HepG2 (cell line): ENCODE measurements around the gene MAP2K7. TPM values are rescaled to one million over a fixed set of nuclear protein-coding genes. Genes with fewer than 3 reads are reported as not detected.

Experiments
- ATF7-NPFF ChIP-seq: sonication (generic); formaldehyde crosslinking; IDR thresholded peaks from 2 replicates; pipeline ENCODE4 v1.8.1; 2023; ENCODE audit warnings: mild to moderate bottlenecking, low read depth, missing genetic modification reagents, moderate library complexity
- KAT8 ChIP-seq: IDR thresholded peaks from 2 replicates; pipeline ENCODE4 v1.6.1; 2016; ENCODE audit warnings: missing genetic modification reagents, missing compliant biosample characterization
- KDM5A ChIP-seq: fragments of 200-600 bp; sonication (generic); IDR thresholded peaks from 2 replicates; pipeline ENCODE4 v1.7.0; 2018; ENCODE audit warnings: antibody characterized with exemption, mild to moderate bottlenecking, low read length, borderline replicate concordance
- KLF16 ChIP-seq, 2 experiments: sonication (generic) in 1 of 2; formaldehyde crosslinking in 1 of 2; IDR thresholded peaks; 2 replicates each; pipeline versions ENCODE4 v1.6.1 to v1.8.0; 2016 to 2023; ENCODE audit warnings: missing genetic modification reagents in 2 of 2, missing compliant biosample characterization in 1 of 2
- MAF1 ChIP-seq: sonication (generic); formaldehyde crosslinking; IDR thresholded peaks from 2 replicates; pipeline ENCODE4 v1.5.0; 2020; ENCODE audit warnings: missing genetic modification reagents, borderline replicate concordance
- MIER2 ChIP-seq: IDR thresholded peaks from 2 replicates; pipeline ENCODE4 v1.6.1; 2016; ENCODE audit warnings: missing biosample characterization, missing genetic modification reagents
- MXI1 ChIP-seq: IDR thresholded peaks from 3 replicates; pipeline ENCODE4 v1.6.1; 2012; ENCODE audit warnings: low read depth, low read length, inconsistent platforms, borderline replicate concordance
- NFE2L1 ChIP-seq: sonication (generic); formaldehyde crosslinking; IDR thresholded peaks from 2 replicates; pipeline ENCODE4 v1.4.0; 2020; ENCODE audit warnings: missing genetic modification reagents, mild to moderate bottlenecking, borderline replicate concordance
- SP5 ChIP-seq: IDR thresholded peaks from 2 replicates; pipeline ENCODE4 v1.6.1; 2016; ENCODE audit warnings: low read depth, borderline replicate concordance
- TAF15 ChIP-seq: fragments of 200-400 bp; formaldehyde crosslinking; IDR thresholded peaks from one replicate; pipeline ENCODE4 v1.6.1; 2018; ENCODE audit warnings: mild to moderate bottlenecking, low read depth, low read length; ENCODE audit not compliant: poor library complexity, severe bottlenecking
- ZFP36L1 ChIP-seq: sonication (generic); formaldehyde crosslinking; IDR thresholded peaks from 2 replicates; pipeline ENCODE4 v1.8.0; 2022; ENCODE audit warnings: mild to moderate bottlenecking, missing genetic modification reagents, moderate library complexity
- ZFP41 ChIP-seq: sonication (generic); formaldehyde crosslinking; IDR thresholded peaks from 2 replicates; pipeline ENCODE4 v1.4.0; 2020; ENCODE audit warnings: mild to moderate bottlenecking, missing genetic modification reagents, borderline replicate concordance
- ZHX2 ChIP-seq, 2 experiments: sonication (generic) in 1 of 2; formaldehyde crosslinking in 1 of 2; IDR thresholded peaks; 2 replicates each; pipeline versions ENCODE4 v1.6.1 to v1.9.0; 2014 to 2022; ENCODE audit warnings: antibody characterized with exemption in 1 of 2, borderline replicate concordance in 1 of 2, inconsistent platforms in 1 of 2, low read depth in 1 of 2, missing genetic modification reagents in 1 of 2
- ZMAT3 ChIP-seq: sonication (generic); formaldehyde crosslinking; conservative IDR thresholded peaks from 2 replicates; pipeline ENCODE4 v1.7.0; 2021; ENCODE audit warnings: missing genetic modification reagents
- ZNF160 ChIP-seq: sonication (generic); formaldehyde crosslinking; IDR thresholded peaks from 2 replicates; pipeline ENCODE4 v1.8.0; 2022; ENCODE audit warnings: mild to moderate bottlenecking, inconsistent platforms, missing genetic modification reagents
- ZNF224 ChIP-seq: sonication (generic); formaldehyde crosslinking; IDR thresholded peaks from 2 replicates; pipeline ENCODE4 v1.5.0; 2020; ENCODE audit warnings: mild to moderate bottlenecking, missing genetic modification reagents
- ZNF230 ChIP-seq: sonication (generic); formaldehyde crosslinking; IDR thresholded peaks from 2 replicates; pipeline ENCODE4 v1.4.0; 2020; ENCODE audit warnings: mild to moderate bottlenecking, missing genetic modification reagents
- ZNF317 ChIP-seq: sonication (generic); formaldehyde crosslinking; IDR thresholded peaks from 2 replicates; pipeline ENCODE4 v1.5.0; 2020; ENCODE audit warnings: mild to moderate bottlenecking, missing genetic modification reagents
- ZNF432 ChIP-seq: sonication (generic); formaldehyde crosslinking; IDR thresholded peaks from 2 replicates; pipeline ENCODE4 v1.5.0; 2020; ENCODE audit warnings: missing genetic modification reagents, mild to moderate bottlenecking, borderline replicate concordance
- polyA plus RNA-seq, 8 experiments: library from polyadenylated mRNA; depleted of rRNA in 3 of 8; stranded (reverse) in 7 of 8; unstranded in 1 of 8; fragments of >200 nt; fragmentation: Illumina TruSeq in 4 of 8; extraction: Trizol in 4 of 8; gene quantifications; 2 replicates each; pipeline versions ENCODE4 v1.2.1 to v1.2.3, GENCODE V29; 2011 to 2016; ENCODE audit warnings: low read depth in 4 of 8, missing spikeins in 1 of 8, mixed read lengths in 1 of 8; ENCODE audit not compliant: insufficient read depth in 1 of 8
- total RNA-seq, 5 experiments: library from RNA; depleted of rRNA; stranded (reverse); fragments of >200 nt; fragmentation: Illumina TruSeq; extraction: Trizol; gene quantifications; 2 replicates each; pipeline ENCODE4 v1.2.3, GENCODE V29; 2016; ENCODE audit warnings: low read depth in 1 of 5
- TF ChIP-seq, protein P1 (sequence below), 2 experiments: sonication (generic) in 1 of 2; formaldehyde crosslinking in 1 of 2; IDR thresholded peaks; 2 replicates each; pipeline versions ENCODE4 v1.4.0 to v1.6.1; 2016 to 2020; ENCODE audit warnings: borderline replicate concordance in 1 of 2, low read depth in 1 of 2, mild to moderate bottlenecking in 1 of 2, missing genetic modification reagents in 1 of 2

Gene MAP2K7
- total and polyA plus RNA-seq, 2 of the 13 experiments (the other 11 are each of a cell fraction or from before 2014, with no cell fraction given) = 9.0 to 10.8 TPM

- TF ChIP-seq KAT8 = no peak; the same call in 1 of the 2 replicates
- TF ChIP-seq ZNF432 (CRISPR knock-in tag) = no peak
- no peak for TF ChIP-seq ZNF230 (CRISPR knock-in tag)
- no peak for TF ChIP-seq TAF15
- TF ChIP-seq MIER2 = no peak
- no peak for TF ChIP-seq KDM5A
- TF ChIP-seq ZNF317 (CRISPR knock-in tag) = no peak
- TF ChIP-seq ZMAT3 = no peak
- TF ChIP-seq SP5 (CRISPR knock-in tag) = no peak
- no peak for TF ChIP-seq MAF1 (CRISPR knock-in tag)
- TF ChIP-seq, protein P1, sequence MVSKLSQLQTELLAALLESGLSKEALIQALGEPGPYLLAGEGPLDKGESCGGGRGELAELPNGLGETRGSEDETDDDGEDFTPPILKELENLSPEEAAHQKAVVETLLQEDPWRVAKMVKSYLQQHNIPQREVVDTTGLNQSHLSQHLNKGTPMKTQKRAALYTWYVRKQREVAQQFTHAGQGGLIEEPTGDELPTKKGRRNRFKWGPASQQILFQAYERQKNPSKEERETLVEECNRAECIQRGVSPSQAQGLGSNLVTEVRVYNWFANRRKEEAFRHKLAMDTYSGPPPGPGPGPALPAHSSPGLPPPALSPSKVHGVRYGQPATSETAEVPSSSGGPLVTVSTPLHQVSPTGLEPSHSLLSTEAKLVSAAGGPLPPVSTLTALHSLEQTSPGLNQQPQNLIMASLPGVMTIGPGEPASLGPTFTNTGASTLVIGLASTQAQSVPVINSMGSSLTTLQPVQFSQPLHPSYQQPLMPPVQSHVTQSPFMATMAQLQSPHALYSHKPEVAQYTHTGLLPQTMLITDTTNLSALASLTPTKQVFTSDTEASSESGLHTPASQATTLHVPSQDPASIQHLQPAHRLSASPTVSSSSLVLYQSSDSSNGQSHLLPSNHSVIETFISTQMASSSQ (IDR thresholded peaks at IDR 0.05; ENCODE audit: low read depth) = no peak
- TF ChIP-seq, protein P1 (CRISPR knock-in tag; IDR thresholded peaks at IDR 0.05; ENCODE audit: borderline replicate concordance) = 0 out of 2 replicates have a peak, but pooled peaks have one; percentile 22
- TF ChIP-seq ZFP41 = no peak
- peak; percentile 39; the same call in 1 of the 2 replicates for TF ChIP-seq ATF7-NPFF (CRISPR knock-in tag)
- 0 out of 3 replicates have a peak, but pooled peaks have one; percentile 18 for TF ChIP-seq MXI1
- no peak for TF ChIP-seq NFE2L1 (CRISPR knock-in tag)
- no peak for TF ChIP-seq ZNF224
- TF ChIP-seq ZFP36L1 (CRISPR knock-in tag) = no peak
- TF ChIP-seq KLF16 (CRISPR knock-in tag; IDR thresholded peaks at IDR 0.05) = no peak
- TF ChIP-seq ZNF160 (CRISPR knock-in tag) = peak; percentile 29; the same call in 1 of the 2 replicates
- no peak for TF ChIP-seq ZHX2 (IDR thresholded peaks at IDR 0.05; ENCODE audit: low read depth)
- TF ChIP-seq ZHX2 (CRISPR knock-in tag; IDR thresholded peaks at IDR 0.05; ENCODE audit: borderline replicate concordance) = peak; percentile 75; the same call in 1 of the 2 replicates
These were observed 34.2 kb upstream of the MAP2K7 start (continued) for GRCh38 chr19:7869453-7869909.
